Activated CD8-positive, alpha-beta memory T cell treated with anti-CD3 and anti-CD28 coated beads for 1 hour (primary cell): ENCODE data around the gene CDC14C.

Source experiments
- DNase-seq, 2 donors: peaks; one replicate each; pipeline ENCODE4 v3.0.0-alpha.2; 2020; ENCODE audit warnings: low read depth in 1 of 2; ENCODE audit errors: extremely low read depth in 1 of 2

CDC14C gene

DNA sequence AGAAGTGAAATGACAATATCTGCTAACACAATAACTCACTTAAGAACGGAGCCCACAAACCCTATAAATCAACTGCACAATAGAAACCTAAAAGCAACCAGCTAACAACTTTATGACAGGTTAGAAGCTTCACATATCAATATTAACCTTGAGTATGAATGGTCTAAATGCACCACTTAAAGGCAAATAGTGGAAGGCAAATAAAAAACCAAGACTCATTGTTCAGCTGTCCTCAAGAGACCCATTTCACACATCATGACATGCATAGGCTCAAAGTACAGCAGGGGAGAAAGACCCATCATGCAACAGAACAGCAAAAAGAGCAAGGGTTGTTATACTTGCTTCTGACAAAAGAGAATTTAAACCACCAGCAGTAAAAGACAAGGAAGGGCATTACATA is 46.8 kb downstream of the CDC14C start:
- no peak for DNase-seq

- DNase-seq = no peak
Measured at GRCh38 chr7:48976253-48976652, 51.9 kb downstream of the CDC14C start.

DNA sequence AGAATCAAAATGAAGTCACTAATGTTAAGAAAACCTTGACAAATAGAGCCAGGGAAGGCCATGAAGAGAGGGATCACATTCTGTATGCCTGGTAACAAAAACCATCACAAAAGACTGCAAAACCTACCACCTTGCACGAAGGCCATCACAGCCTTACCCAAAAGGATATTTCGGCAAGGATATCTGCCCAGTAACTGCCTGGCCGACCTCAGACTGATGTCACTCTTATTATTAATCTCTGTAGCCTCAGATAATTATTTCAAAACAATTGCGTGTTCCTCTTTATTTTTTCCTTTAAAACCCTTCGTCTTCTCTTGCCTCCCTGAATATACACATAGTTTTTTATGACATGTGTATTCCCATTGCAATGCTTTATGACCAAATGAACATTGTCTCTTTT is 52.5 kb downstream of the CDC14C start:
- DNase-seq = no peak
